SK-N-SH treated with all-trans-retinoic acid at 6 μM for 48 hours (cell line): ENCODE results near the gene HECTD3.

Experiments
- ATAC-seq: fragments of 200-7000 bp; cut with Tn5 transposase; 3 replicates; pipeline ENCODE4 v1.9.1; 2020; ENCODE audit warnings: mild to moderate bottlenecking, moderate library complexity
- BACH2 ChIP-seq: fragments of 250-450 bp; sonication (Bioruptor Pico); IDR thresholded peaks from 2 replicates; pipeline ENCODE4 v1.9.0; 2021; ENCODE audit warnings: mild to moderate bottlenecking, borderline replicate concordance
- CSDC2 ChIP-seq: fragments of 250-450 bp; sonication (Bioruptor Pico); IDR thresholded peaks from 2 replicates; pipeline ENCODE4 v1.5.0; 2020; ENCODE audit warnings: mild to moderate bottlenecking, moderate library complexity
- GLIS3 ChIP-seq: fragments of 250-450 bp; sonication (Bioruptor Pico); IDR thresholded peaks from 2 replicates; pipeline ENCODE4 v1.5.0; 2020; ENCODE audit warnings: mild to moderate bottlenecking, moderate library complexity
- ISL1 ChIP-seq: fragments of 250-450 bp; sonication (Bioruptor Pico); IDR thresholded peaks from 2 replicates; pipeline ENCODE4 v2.1.2; 2022; ENCODE audit warnings: mild to moderate bottlenecking, moderate library complexity
- OSR1 ChIP-seq: fragments of 250-450 bp; sonication (Bioruptor Pico); IDR thresholded peaks from 2 replicates; pipeline ENCODE4 v1.8.0; 2022; ENCODE audit warnings: moderate library complexity, mild to moderate bottlenecking, inconsistent platforms
- PPARA ChIP-seq: fragments of 250-450 bp; sonication (Bioruptor Pico); IDR thresholded peaks from 2 replicates; pipeline ENCODE4 v1.5.0; 2020; ENCODE audit warnings: mild to moderate bottlenecking, borderline replicate concordance
- RARB ChIP-seq: fragments of 250-450 bp; sonication (Bioruptor Pico); IDR thresholded peaks from 2 replicates; pipeline ENCODE4 v1.8.0; 2021; ENCODE audit warnings: mild to moderate bottlenecking, moderate library complexity
- SNAI2 ChIP-seq: fragments of 250-450 bp; sonication (Bioruptor Pico); IDR thresholded peaks from 2 replicates; pipeline ENCODE4 v1.5.0; 2020; ENCODE audit warnings: mild to moderate bottlenecking, moderate library complexity
- TCF4 ChIP-seq: fragments of 250-450 bp; sonication (Bioruptor Pico); IDR thresholded peaks from 2 replicates; pipeline ENCODE4 v1.8.0; 2021; ENCODE audit warnings: mild to moderate bottlenecking, moderate library complexity, borderline replicate concordance
- TOX ChIP-seq: fragments of 250-450 bp; sonication (Bioruptor Pico); IDR thresholded peaks from 2 replicates; pipeline ENCODE4 v1.8.0; 2021; ENCODE audit warnings: mild to moderate bottlenecking, moderate library complexity, borderline replicate concordance
- ZC3H10 ChIP-seq: fragments of 250-450 bp; sonication (Bioruptor Pico); IDR thresholded peaks from 2 replicates; pipeline ENCODE4 v1.5.1; 2021; ENCODE audit warnings: mild to moderate bottlenecking, moderate library complexity
- ZFP3 ChIP-seq: fragments of 250-450 bp; sonication (Bioruptor Pico); IDR thresholded peaks from 2 replicates; pipeline ENCODE4 v1.5.0; 2020; ENCODE audit warnings: mild to moderate bottlenecking, moderate library complexity
- ZFP30 ChIP-seq: fragments of 450-650 bp; formaldehyde crosslinking; IDR thresholded peaks from 2 replicates; pipeline ENCODE4 v1.5.0; 2022; ENCODE audit warnings: mild to moderate bottlenecking, moderate library complexity
- ZNF70 ChIP-seq: fragments of 450-650 bp; formaldehyde crosslinking; IDR thresholded peaks from 2 replicates; pipeline ENCODE4 v1.5.0; 2020; ENCODE audit warnings: mild to moderate bottlenecking, moderate library complexity
- ZNF8 ChIP-seq: fragments of 450-650 bp; formaldehyde crosslinking; IDR thresholded peaks from 2 replicates; pipeline ENCODE4 v1.5.0; 2020; ENCODE audit warnings: mild to moderate bottlenecking, moderate library complexity
- TF ChIP-seq, protein P1 (sequence below): fragments of 250-450 bp; sonication (Bioruptor Pico); IDR thresholded peaks from 2 replicates; pipeline ENCODE4 v1.5.1; 2021; ENCODE audit warnings: mild to moderate bottlenecking, moderate library complexity
- TF ChIP-seq, protein P2 (sequence below): fragments of 250-450 bp; sonication (Bioruptor Pico); IDR thresholded peaks from 2 replicates; pipeline ENCODE4 v1.8.0; 2020; ENCODE audit warnings: mild to moderate bottlenecking, moderate library complexity, borderline replicate concordance
- TF ChIP-seq, protein P3 (sequence below): fragments of 250-450 bp; sonication (Bioruptor Pico); IDR thresholded peaks from 2 replicates; pipeline ENCODE4 v1.5.0; 2020; ENCODE audit warnings: mild to moderate bottlenecking, moderate library complexity
- TF ChIP-seq, protein P4 (sequence below): fragments of 250-450 bp; sonication (Bioruptor Pico); IDR thresholded peaks from 2 replicates; pipeline ENCODE4 v1.8.0; 2021; ENCODE audit warnings: low read depth, mild to moderate bottlenecking, moderate library complexity, borderline replicate concordance

The HECTD3 gene

DNA sequence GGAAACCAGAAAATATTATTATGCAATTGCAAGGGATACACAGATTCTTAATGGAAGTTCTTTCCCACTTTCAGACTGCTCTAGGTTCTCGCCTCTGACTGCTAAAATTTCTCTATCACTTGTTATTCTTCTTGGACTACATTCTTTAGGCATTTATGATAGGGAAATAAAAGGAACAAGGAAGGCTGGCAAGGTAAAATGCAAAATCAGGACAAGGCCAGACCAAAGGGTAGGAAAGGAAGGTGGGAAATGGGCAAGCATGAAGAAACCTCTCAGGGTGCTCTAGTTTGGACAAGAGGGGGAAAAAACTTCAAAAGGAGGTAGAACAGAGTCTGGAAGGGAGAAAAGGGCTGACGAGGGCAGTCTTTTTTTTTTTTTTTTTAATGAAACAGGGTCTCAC lies 27.1 kb upstream of the HECTD3 start:
- ATAC-seq, result no peak

DNA sequence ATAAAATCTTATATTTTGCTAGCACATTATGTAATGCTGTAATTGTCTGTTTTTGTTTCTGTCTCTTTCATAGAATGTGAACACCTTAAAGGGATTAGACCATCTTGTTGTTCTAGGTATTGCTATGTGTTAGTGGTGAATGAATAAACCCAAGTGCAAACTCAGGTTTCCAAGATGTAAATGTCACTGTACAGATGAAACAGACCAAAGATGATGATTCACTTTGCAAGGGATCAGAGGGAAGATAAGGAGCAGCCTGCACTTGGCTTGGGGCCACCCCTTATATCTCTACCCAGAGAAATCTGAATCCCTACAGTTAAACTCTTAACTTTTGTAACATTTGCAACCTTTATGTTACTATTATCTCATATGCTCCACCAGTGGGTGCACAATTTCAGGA lies 26.3 kb upstream of the HECTD3 start:
- no peak for ATAC-seq
- TF ChIP-seq SNAI2 (CRISPR knock-in tag), result no peak
- TF ChIP-seq TOX (CRISPR knock-in tag), result no peak

More for the DNA sequence above, 27.1 kb upstream of the HECTD3 start:
- TF ChIP-seq, protein P1, sequence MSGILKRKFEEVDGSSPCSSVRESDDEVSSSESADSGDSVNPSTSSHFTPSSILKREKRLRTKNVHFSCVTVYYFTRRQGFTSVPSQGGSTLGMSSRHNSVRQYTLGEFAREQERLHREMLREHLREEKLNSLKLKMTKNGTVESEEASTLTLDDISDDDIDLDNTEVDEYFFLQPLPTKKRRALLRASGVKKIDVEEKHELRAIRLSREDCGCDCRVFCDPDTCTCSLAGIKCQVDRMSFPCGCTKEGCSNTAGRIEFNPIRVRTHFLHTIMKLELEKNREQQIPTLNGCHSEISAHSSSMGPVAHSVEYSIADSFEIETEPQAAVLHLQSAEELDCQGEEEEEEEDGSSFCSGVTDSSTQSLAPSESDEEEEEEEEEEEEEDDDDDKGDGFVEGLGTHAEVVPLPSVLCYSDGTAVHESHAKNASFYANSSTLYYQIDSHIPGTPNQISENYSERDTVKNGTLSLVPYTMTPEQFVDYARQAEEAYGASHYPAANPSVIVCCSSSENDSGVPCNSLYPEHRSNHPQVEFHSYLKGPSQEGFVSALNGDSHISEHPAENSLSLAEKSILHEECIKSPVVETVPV (CRISPR knock-in tag), result no peak
- no peak for TF ChIP-seq PPARA (CRISPR knock-in tag)
- TF ChIP-seq RARB (CRISPR knock-in tag), result no peak
- no peak for TF ChIP-seq ZC3H10 (CRISPR knock-in tag)
- no peak for TF ChIP-seq CSDC2 (CRISPR knock-in tag)
- TF ChIP-seq GLIS3 (CRISPR knock-in tag), result no peak

DNA sequence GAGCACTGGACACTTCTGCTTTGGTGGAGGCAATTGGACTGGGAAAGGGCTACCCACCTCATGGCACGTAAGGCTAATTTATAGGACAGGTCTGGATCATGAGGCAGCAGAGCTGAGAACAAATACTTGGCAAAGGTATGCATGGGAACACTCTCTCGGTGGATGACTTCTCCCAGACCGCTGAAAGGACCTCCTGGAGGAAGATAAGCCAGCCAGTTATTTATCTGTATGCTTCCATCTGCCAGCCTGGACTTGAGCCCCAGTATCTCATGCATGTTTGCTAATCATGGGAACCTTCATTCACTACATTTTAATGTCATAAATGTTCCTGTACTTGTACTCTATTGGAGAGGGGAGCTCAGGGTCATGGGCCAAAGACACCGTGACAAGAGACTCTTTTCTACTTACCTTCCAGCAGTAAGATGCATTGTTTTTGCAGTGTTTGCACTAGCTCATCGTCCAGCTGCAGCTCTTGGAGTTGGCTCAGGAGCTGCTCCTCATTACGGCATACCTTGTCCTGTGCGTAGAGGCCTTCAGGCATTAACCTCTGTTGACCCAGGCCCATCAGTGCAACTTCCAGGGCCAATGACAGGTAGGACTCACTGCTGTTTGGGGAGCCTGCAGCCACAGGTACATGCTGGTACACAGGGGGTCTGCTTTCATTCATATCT lies 24.6 kb upstream of the HECTD3 start:
- TF ChIP-seq SNAI2 (CRISPR knock-in tag), result no peak
- TF ChIP-seq ZC3H10 (CRISPR knock-in tag), result no peak
- no peak for ATAC-seq

DNA sequence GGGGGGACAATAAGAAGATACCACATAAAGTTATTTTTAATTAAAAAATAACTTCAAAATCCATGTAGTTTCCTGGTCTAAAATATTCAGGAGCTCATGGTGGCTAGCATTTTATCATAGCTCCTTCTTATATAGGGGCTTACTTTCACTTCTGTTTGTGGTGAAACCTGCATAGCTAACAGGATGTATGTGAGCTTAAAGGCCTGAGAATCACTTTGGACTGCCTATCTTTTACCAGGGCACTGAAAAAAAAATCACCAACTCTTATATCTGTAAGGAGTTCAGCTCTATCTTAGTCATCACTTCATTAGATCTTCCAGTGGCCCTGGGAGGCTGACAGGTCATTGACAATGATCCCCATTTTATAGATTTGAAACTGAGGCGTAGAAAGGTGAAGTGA lies 22.2 kb upstream of the HECTD3 start:
- TF ChIP-seq, protein P2, sequence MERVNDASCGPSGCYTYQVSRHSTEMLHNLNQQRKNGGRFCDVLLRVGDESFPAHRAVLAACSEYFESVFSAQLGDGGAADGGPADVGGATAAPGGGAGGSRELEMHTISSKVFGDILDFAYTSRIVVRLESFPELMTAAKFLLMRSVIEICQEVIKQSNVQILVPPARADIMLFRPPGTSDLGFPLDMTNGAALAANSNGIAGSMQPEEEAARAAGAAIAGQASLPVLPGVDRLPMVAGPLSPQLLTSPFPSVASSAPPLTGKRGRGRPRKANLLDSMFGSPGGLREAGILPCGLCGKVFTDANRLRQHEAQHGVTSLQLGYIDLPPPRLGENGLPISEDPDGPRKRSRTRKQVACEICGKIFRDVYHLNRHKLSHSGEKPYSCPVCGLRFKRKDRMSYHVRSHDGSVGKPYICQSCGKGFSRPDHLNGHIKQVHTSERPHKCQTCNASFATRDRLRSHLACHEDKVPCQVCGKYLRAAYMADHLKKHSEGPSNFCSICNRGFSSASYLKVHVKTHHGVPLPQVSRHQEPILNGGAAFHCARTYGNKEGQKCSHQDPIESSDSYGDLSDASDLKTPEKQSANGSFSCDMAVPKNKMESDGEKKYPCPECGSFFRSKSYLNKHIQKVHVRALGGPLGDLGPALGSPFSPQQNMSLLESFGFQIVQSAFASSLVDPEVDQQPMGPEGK (CRISPR knock-in tag), result no peak
- TF ChIP-seq OSR1 (no peak), BACH2 (CRISPR knock-in tag) (no peak)
- ATAC-seq, result no peak

DNA sequence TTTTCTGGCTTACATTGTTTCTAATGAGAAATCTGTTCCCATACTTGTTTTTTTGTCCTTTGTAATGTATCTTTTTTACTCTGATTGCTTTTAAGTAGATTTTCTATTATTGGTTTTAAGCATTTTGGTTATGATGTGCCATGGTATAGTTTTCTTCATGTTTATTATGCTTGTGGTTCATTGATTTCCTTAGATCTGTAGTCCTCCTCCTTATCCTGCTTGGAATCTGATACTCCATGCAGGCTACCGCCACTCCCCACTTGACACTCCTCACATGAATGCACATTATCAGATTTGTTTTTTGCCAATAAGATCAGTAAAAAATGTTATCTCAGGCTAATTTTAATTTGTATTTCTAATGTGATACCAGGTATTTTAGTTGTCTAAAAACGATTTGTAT lies 21.7 kb upstream of the HECTD3 start:
- TF ChIP-seq ZC3H10 (CRISPR knock-in tag) (no peak), ZFP30 (no peak), ZNF70 (no peak)
- no peak for ATAC-seq

DNA sequence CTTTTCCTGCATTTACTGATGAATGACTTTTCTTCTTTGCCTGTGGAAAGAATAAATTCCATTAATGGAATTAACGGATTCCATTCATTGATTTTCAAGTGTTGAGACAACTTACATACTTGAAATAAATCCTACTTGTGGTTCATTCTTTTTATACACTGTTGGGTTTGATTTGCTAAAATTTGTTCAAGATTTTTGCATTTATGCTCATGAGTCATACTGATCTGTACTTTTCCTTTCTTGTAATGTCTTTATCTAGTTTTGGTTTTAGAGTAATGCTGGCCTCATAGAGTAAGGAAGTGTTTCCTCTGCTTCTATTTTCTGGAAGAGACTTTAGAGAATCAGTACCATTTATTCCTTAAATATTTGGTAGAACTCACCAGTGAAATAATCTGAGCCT lies 15.3 kb upstream of the HECTD3 start:
- ATAC-seq, result no peak
- TF ChIP-seq ISL1 (no peak), ZFP3 (CRISPR knock-in tag) (no peak), CSDC2 (CRISPR knock-in tag) (no peak), ZNF8 (no peak), TCF4 (CRISPR knock-in tag) (no peak), BACH2 (CRISPR knock-in tag) (no peak), SNAI2 (CRISPR knock-in tag) (no peak), PPARA (CRISPR knock-in tag) (no peak), ZNF70 (no peak), ZFP30 (no peak)
- TF ChIP-seq, protein P1 (CRISPR knock-in tag), result no peak
- TF ChIP-seq, protein P2 (CRISPR knock-in tag), result no peak
- TF ChIP-seq, protein P3, sequence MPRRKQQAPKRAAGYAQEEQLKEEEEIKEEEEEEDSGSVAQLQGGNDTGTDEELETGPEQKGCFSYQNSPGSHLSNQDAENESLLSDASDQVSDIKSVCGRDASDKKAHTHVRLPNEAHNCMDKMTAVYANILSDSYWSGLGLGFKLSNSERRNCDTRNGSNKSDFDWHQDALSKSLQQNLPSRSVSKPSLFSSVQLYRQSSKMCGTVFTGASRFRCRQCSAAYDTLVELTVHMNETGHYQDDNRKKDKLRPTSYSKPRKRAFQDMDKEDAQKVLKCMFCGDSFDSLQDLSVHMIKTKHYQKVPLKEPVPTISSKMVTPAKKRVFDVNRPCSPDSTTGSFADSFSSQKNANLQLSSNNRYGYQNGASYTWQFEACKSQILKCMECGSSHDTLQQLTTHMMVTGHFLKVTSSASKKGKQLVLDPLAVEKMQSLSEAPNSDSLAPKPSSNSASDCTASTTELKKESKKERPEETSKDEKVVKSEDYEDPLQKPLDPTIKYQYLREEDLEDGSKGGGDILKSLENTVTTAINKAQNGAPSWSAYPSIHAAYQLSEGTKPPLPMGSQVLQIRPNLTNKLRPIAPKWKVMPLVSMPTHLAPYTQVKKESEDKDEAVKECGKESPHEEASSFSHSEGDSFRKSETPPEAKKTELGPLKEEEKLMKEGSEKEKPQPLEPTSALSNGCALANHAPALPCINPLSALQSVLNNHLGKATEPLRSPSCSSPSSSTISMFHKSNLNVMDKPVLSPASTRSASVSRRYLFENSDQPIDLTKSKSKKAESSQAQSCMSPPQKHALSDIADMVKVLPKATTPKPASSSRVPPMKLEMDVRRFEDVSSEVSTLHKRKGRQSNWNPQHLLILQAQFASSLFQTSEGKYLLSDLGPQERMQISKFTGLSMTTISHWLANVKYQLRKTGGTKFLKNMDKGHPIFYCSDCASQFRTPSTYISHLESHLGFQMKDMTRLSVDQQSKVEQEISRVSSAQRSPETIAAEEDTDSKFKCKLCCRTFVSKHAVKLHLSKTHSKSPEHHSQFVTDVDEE, result no peak
- TF ChIP-seq, protein P4, sequence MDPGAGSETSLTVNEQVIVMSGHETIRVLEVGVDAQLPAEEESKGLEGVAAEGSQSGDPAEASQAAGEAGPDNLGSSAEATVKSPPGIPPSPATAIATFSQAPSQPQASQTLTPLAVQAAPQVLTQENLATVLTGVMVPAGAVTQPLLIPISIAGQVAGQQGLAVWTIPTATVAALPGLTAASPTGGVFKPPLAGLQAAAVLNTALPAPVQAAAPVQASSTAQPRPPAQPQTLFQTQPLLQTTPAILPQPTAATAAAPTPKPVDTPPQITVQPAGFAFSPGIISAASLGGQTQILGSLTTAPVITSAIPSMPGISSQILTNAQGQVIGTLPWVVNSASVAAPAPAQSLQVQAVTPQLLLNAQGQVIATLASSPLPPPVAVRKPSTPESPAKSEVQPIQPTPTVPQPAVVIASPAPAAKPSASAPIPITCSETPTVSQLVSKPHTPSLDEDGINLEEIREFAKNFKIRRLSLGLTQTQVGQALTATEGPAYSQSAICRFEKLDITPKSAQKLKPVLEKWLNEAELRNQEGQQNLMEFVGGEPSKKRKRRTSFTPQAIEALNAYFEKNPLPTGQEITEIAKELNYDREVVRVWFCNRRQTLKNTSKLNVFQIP (CRISPR knock-in tag), result no peak
- TF ChIP-seq, all 23 proteins: peak for 0
